CD8-positive, alpha-beta memory T cell (primary cell): ENCODE results near the gene CLDN12. TPM values are rescaled to one million over a fixed set of nuclear protein-coding genes. Genes with fewer than 3 reads are reported as not detected.

Experiments used
- CTCF ChIA-PET: fragments of 350-600 bp; sonication (Branson Sonifier 250); formaldehyde crosslinking; loops from one replicate; lab custom pipeline; 2021; ENCODE audit warnings: antibody characterized with exemption; lab: Charles Lee
- POLR2A ChIA-PET: fragments of 350-600 bp; sonication (Branson Sonifier 250); formaldehyde crosslinking; loops from one replicate; lab custom pipeline; 2021; ENCODE audit warnings: antibody characterized with exemption; lab: Charles Lee
- DNase-seq, 5 donors: peaks; one replicate each; pipeline versions ENCODE4 v3.0.0 to v3.0.0-alpha.2; 2020 to 2022; ENCODE audit warnings: mixed read lengths in 1 of 5
- H3K27ac ChIP-seq: one replicate; pipeline ENCODE4 v1.7.0; 2013; ENCODE audit warnings: low read depth, mild to moderate bottlenecking, low read length, moderate library complexity
- H3K27me3 ChIP-seq: 2 replicates; pipeline ENCODE4 v1.7.0; 2013; ENCODE audit warnings: low read length, mild to moderate bottlenecking; ENCODE audit not compliant: insufficient read depth, poor library complexity, severe bottlenecking
- H3K36me3 ChIP-seq: 2 replicates; pipeline ENCODE4 v1.7.0; 2013; ENCODE audit warnings: mild to moderate bottlenecking, low read length, moderate library complexity; ENCODE audit not compliant: insufficient read depth
- H3K4me1 ChIP-seq: 2 replicates; pipeline ENCODE4 v1.7.0; 2013; ENCODE audit warnings: mild to moderate bottlenecking, low read length, moderate library complexity; ENCODE audit not compliant: insufficient read depth
- H3K4me3 ChIP-seq: 2 replicates; pipeline ENCODE4 v1.7.0; 2013; ENCODE audit warnings: mild to moderate bottlenecking, low read length
- H3K9me3 ChIP-seq: 2 replicates; pipeline ENCODE4 v1.7.0; 2013; ENCODE audit warnings: mild to moderate bottlenecking, low read length
- H3K27ac Mint-ChIP-seq, 8 donors: one replicate each; pipeline ENCODE4 v1.8.0; 2020 to 2021; ENCODE audit warnings: mixed read lengths in 8 of 8, mild to moderate bottlenecking in 6 of 8, inconsistent platforms in 3 of 8, moderate library complexity in 3 of 8
- H3K27me3 Mint-ChIP-seq, 2 donors: one replicate each; pipeline ENCODE4 v1.8.0; 2020 to 2021; ENCODE audit warnings: mixed read lengths in 2 of 2, mild to moderate bottlenecking in 1 of 2, moderate library complexity in 1 of 2
- H3K36me3 Mint-ChIP-seq, 3 donors: one replicate each; pipeline ENCODE4 v1.8.0; 2020 to 2021; ENCODE audit warnings: mixed read lengths in 3 of 3, inconsistent platforms in 1 of 3, mild to moderate bottlenecking in 1 of 3
- H3K4me1 Mint-ChIP-seq, 3 donors: one replicate each; pipeline ENCODE4 v1.8.0; 2020 to 2021; ENCODE audit warnings: mixed read lengths in 3 of 3, inconsistent platforms in 1 of 3, mild to moderate bottlenecking in 1 of 3
- H3K4me3 Mint-ChIP-seq, 7 donors: one replicate each; pipeline ENCODE4 v1.8.0; 2020 to 2021; ENCODE audit warnings: mixed read lengths in 7 of 7, mild to moderate bottlenecking in 6 of 7, moderate library complexity in 4 of 7, inconsistent platforms in 2 of 7
- H3K9me3 Mint-ChIP-seq, 5 donors: one replicate each; pipeline ENCODE4 v1.8.0; 2020 to 2022; ENCODE audit warnings: mixed read lengths in 5 of 5, mild to moderate bottlenecking in 3 of 5, moderate library complexity in 2 of 5, inconsistent platforms in 1 of 5
- polyA plus RNA-seq: library from polyadenylated mRNA; unstranded; fragments of 300-500 nt; fragmentation: Illumina TruSeq; gene quantifications from one replicate; pipeline ENCODE4 v1.2.3, GENCODE V29; 2021
- total RNA-seq, 2 experiments: library from RNA; stranded (reverse); gene quantifications; one replicate each; pipeline ENCODE4 v1.2.3, GENCODE V29; 2021

CLDN12 gene
- total and polyA plus RNA-seq, 3 experiments from 2014 or later = 0.82 to 4.9 (median 3.7) TPM

- Mint-ChIP-seq H3K27me3 (no peaks in the 10 kb centered on the region), H3K9me3 (peaks cover 23 to 38% (median 32%) of the 10 kb centered on the region in 5 donors), H3K36me3 (peaks cover 0 to 11% (median 2%) of the 10 kb centered on the region in 3 donors), H3K4me1 (no peaks in the 10 kb centered on the region), H3K27ac (no peak overlapping the region), H3K4me3 (no peak overlapping the region)
- Histone ChIP-seq H3K4me1 (no peaks in the 10 kb centered on the region), H3K4me3 (no peak overlapping the region), H3K27ac (no peak overlapping the region), H3K27me3 (no peaks in the 10 kb centered on the region), H3K36me3 (no peaks in the 10 kb centered on the region), H3K9me3 (peaks cover 5% of the 10 kb centered on the region)
- DNase-seq = no peak
- POLR2A ChIA-PET = no interaction called here
- CTCF ChIA-PET = no interaction called here
These were observed 6.8 kb upstream of the CLDN12 start for GRCh38 chr7:90396420-90396819.

- Mint-ChIP-seq H3K4me3 (peak overlapping the region in 1 of 7 donors; percentile 37), H3K36me3 (peaks cover 0 to 8% (median 0%) of the 10 kb centered on the region in 3 donors), H3K4me1 (peaks cover 16 to 24% (median 23%) of the 10 kb centered on the region in 3 donors), H3K27ac (peak overlapping the region in 6 of 8 donors; percentile 1 to 91 (median 49)), H3K27me3 (no peaks in the 10 kb centered on the region), H3K9me3 (peaks cover 10 to 18% (median 13%) of the 10 kb centered on the region in 5 donors)
- ChIA-PET CTCF (no interaction called here), POLR2A (no interaction called here)
- Histone ChIP-seq H3K9me3 (peaks cover 5% of the 10 kb centered on the region), H3K4me1 (peaks cover 12% of the 10 kb centered on the region), H3K4me3 (no peak overlapping the region), H3K27ac (no peak overlapping the region), H3K27me3 (no peaks in the 10 kb centered on the region), H3K36me3 (no peaks in the 10 kb centered on the region)
- DNase-seq = no peak
These were observed 1.3 kb upstream of the CLDN12 start for GRCh38 chr7:90401989-90402388.

- H3K4me1 Mint-ChIP-seq = peaks cover 16 to 24% (median 23%) of the 10 kb centered on the region in 3 donors
- H3K27ac ChIP-seq = peak overlapping the region; percentile 81
These were observed 482 bp upstream of the CLDN12 start for GRCh38 chr7:90402785-90403173.

GRCh38 chr7:90404777-90405176, 1.5 kb downstream of the CLDN12 start:
- Histone ChIP-seq H3K27me3 (no peaks in the 10 kb centered on the region), H3K36me3 (no peaks in the 10 kb centered on the region), H3K27ac (no peak overlapping the region), H3K4me3 (no peak overlapping the region), H3K4me1 (peaks cover 12% of the 10 kb centered on the region), H3K9me3 (no peaks in the 10 kb centered on the region)
- H3K4me1 Mint-ChIP-seq = peaks cover 16 to 24% (median 23%) of the 10 kb centered on the region in 3 donors
- peak overlapping the region; percentile 62 to 97 (median 94) for H3K4me3 Mint-ChIP-seq
- H3K36me3 Mint-ChIP-seq = peaks cover 0 to 18% (median 6%) of the 10 kb centered on the region in 3 donors
- POLR2A ChIA-PET = no interaction called here
- H3K27ac Mint-ChIP-seq = peak overlapping the region in 3 of 8 donors; percentile 73 to 98 (median 97)
- H3K27me3 Mint-ChIP-seq = no peaks in the 10 kb centered on the region
- H3K9me3 Mint-ChIP-seq = peaks cover 0 to 6% (median 5%) of the 10 kb centered on the region in 5 donors
- DNase-seq = no peak
- CTCF ChIA-PET = no interaction called here

More at GRCh38 chr7:90402785-90403173, 482 bp upstream of the CLDN12 start:
- Histone ChIP-seq H3K4me3 (peak overlapping the region; percentile 99), H3K36me3 (no peaks in the 10 kb centered on the region), H3K27me3 (no peaks in the 10 kb centered on the region), H3K4me1 (peaks cover 12% of the 10 kb centered on the region), H3K9me3 (peaks cover 5% of the 10 kb centered on the region)
- DNase-seq = no peak
- H3K27me3 Mint-ChIP-seq = no peaks in the 10 kb centered on the region
- H3K27ac Mint-ChIP-seq = peak overlapping the region; percentile 90 to 99 (median 97)
- peak overlapping the region; percentile 90 to 97 (median 94) for H3K4me3 Mint-ChIP-seq
- peaks cover 0 to 14% (median 3%) of the 10 kb centered on the region in 3 donors for H3K36me3 Mint-ChIP-seq
- H3K9me3 Mint-ChIP-seq = peaks cover 9 to 17% (median 13%) of the 10 kb centered on the region in 5 donors
- ChIA-PET POLR2A (interaction anchor here (0.9 to 1.0 kb wide), 2 partner anchors 57 kb away, joined by 3 to 4 read pairs; no protein-coding TSS in a partner anchor), CTCF (interaction anchor here (0.6 kb wide), 1 partner anchor 24 kb away, joined by 3 read pairs; no protein-coding TSS in a partner anchor)

GRCh38 chr7:90407484-90407821, 4.2 kb downstream of the CLDN12 start:
- Histone ChIP-seq H3K4me3 (no peak overlapping the region), H3K9me3 (no peaks in the 10 kb centered on the region), H3K36me3 (no peaks in the 10 kb centered on the region), H3K27ac (no peak overlapping the region), H3K27me3 (no peaks in the 10 kb centered on the region), H3K4me1 (peaks cover 12% of the 10 kb centered on the region)
- peaks cover 16 to 23% (median 22%) of the 10 kb centered on the region in 3 donors for H3K4me1 Mint-ChIP-seq
- CTCF ChIA-PET = no interaction called here
- H3K36me3 Mint-ChIP-seq = peaks cover 0 to 20% (median 6%) of the 10 kb centered on the region in 3 donors
- H3K4me3 Mint-ChIP-seq = peak overlapping the region in 1 of 7 donors; percentile 36
- no peak for DNase-seq
- peak overlapping the region in 3 of 8 donors; percentile 5 to 43 (median 23) for H3K27ac Mint-ChIP-seq
- POLR2A ChIA-PET = no interaction called here
- H3K9me3 Mint-ChIP-seq = no peaks in the 10 kb centered on the region
- peaks cover 0 to 2% of the 10 kb centered on the region in 2 donors for H3K27me3 Mint-ChIP-seq

GRCh38 chr7:90408142-90408541, 4.9 kb downstream of the CLDN12 start:
- POLR2A ChIA-PET = no interaction called here

GRCh38 chr7:90409667-90410066, 6.4 kb downstream of the CLDN12 start:
- H3K9me3 ChIP-seq = no peaks in the 10 kb centered on the region
- no peak for DNase-seq
- H3K4me3 ChIP-seq = no peak overlapping the region
- no peak overlapping the region for H3K27ac Mint-ChIP-seq
- CTCF ChIA-PET = no interaction called here
- no peaks in the 10 kb centered on the region for H3K27me3 ChIP-seq
- POLR2A ChIA-PET = no interaction called here
- peaks cover 0 to 14% (median 10%) of the 10 kb centered on the region in 3 donors for H3K36me3 Mint-ChIP-seq
- H3K4me1 Mint-ChIP-seq = peaks cover under 1 to 3% (median under 1%) of the 10 kb centered on the region in 3 donors
- peaks cover 5% of the 10 kb centered on the region for H3K4me1 ChIP-seq
- H3K27me3 Mint-ChIP-seq = peaks cover 0 to 2% of the 10 kb centered on the region in 2 donors
- H3K4me3 Mint-ChIP-seq = no peak overlapping the region
- no peak overlapping the region for H3K27ac ChIP-seq
- no peaks in the 10 kb centered on the region for H3K9me3 Mint-ChIP-seq
- H3K36me3 ChIP-seq = no peaks in the 10 kb centered on the region

More at GRCh38 chr7:90408142-90408541, 4.9 kb downstream of the CLDN12 start:
- H3K36me3 ChIP-seq = no peaks in the 10 kb centered on the region
- H3K27me3 ChIP-seq = no peaks in the 10 kb centered on the region
- no peak overlapping the region for H3K27ac ChIP-seq
- Mint-ChIP-seq H3K27me3 (peaks cover 0 to 2% of the 10 kb centered on the region in 2 donors), H3K36me3 (peaks cover 0 to 20% (median 6%) of the 10 kb centered on the region in 3 donors), H3K4me1 (peaks cover 10 to 16% (median 15%) of the 10 kb centered on the region in 3 donors), H3K4me3 (peak overlapping the region in 1 of 7 donors; percentile 36), H3K27ac (peak overlapping the region in 1 of 8 donors; percentile 43), H3K9me3 (no peaks in the 10 kb centered on the region)
- peaks cover 12% of the 10 kb centered on the region for H3K4me1 ChIP-seq
- no peak overlapping the region for H3K4me3 ChIP-seq
- no peak for DNase-seq
- no peaks in the 10 kb centered on the region for H3K9me3 ChIP-seq
- CTCF ChIA-PET = no interaction called here

GRCh38 chr7:90411510-90411909, 8.2 kb downstream of the CLDN12 start:
- no peaks in the 10 kb centered on the region for H3K4me1 ChIP-seq
- no peaks in the 10 kb centered on the region for H3K36me3 ChIP-seq
- H3K27me3 ChIP-seq = no peaks in the 10 kb centered on the region
- H3K4me1 Mint-ChIP-seq = no peaks in the 10 kb centered on the region
- no peak overlapping the region for H3K4me3 ChIP-seq
- H3K27ac ChIP-seq = no peak overlapping the region
- H3K4me3 Mint-ChIP-seq = no peak overlapping the region
- no peaks in the 10 kb centered on the region for H3K9me3 Mint-ChIP-seq
- H3K27me3 Mint-ChIP-seq = peaks cover 0 to 2% of the 10 kb centered on the region in 2 donors
- no peaks in the 10 kb centered on the region for H3K9me3 ChIP-seq
- DNase-seq = no peak
- peaks cover 0 to 14% (median 10%) of the 10 kb centered on the region in 3 donors for H3K36me3 Mint-ChIP-seq
- ChIA-PET POLR2A (no interaction called here), CTCF (no interaction called here)
- no peak overlapping the region for H3K27ac Mint-ChIP-seq
